GM18867 (cell line): ENCODE data around the gene ACVR1.
"Not testable (repeated sequence)": the region's sequence is repeated elsewhere in the genome, so short reads cannot be mapped to it uniquely, and the experiment has no call there.

ENCODE experiments used
- ATAC-seq: cut with Tn5 transposase; IDR thresholded peaks from one replicate; pipeline ENCODE4 v1.9.1; 2021; ENCODE audit warnings: mild to moderate bottlenecking, moderate library complexity; ENCODE audit not compliant: unreplicated experiment

Gene ACVR1

GRCh38 chr2:157727693-157728092 lies 148.4 kb downstream of the ACVR1 start:
- no peak for ATAC-seq

GRCh38 chr2:157726946-157727345 lies 149.2 kb downstream of the ACVR1 start:
- ATAC-seq: no peak

- no peak for ATAC-seq
Observed at GRCh38 chr2:157725846-157726245, 150.3 kb downstream of the ACVR1 start.

GRCh38 chr2:157722580-157723234 lies 153.4 kb downstream of the ACVR1 start:
- ATAC-seq: no peak

GRCh38 chr2:157720504-157720903 lies 155.6 kb downstream of the ACVR1 start:
- no peak for ATAC-seq

- ATAC-seq: not testable (repeated sequence)
Observed at GRCh38 chr2:157704653-157705052, 171.5 kb downstream of the ACVR1 start.

GRCh38 chr2:157704148-157704547 lies 172.0 kb downstream of the ACVR1 start:
- ATAC-seq: not testable (repeated sequence)

GRCh38 chr2:157699806-157700205 lies 176.3 kb downstream of the ACVR1 start:
- ATAC-seq: no peak

GRCh38 chr2:157699009-157699408 lies 177.1 kb downstream of the ACVR1 start:
- no peak for ATAC-seq

- no peak for ATAC-seq
Observed at GRCh38 chr2:157698430-157698829, 177.7 kb downstream of the ACVR1 start.

GRCh38 chr2:157696036-157696435 lies 180.1 kb downstream of the ACVR1 start:
- no peak for ATAC-seq

- no peak for ATAC-seq
Observed at GRCh38 chr2:157692768-157693167, 183.4 kb downstream of the ACVR1 start.

- no peak for ATAC-seq
Observed at GRCh38 chr2:157691695-157692094, 184.4 kb downstream of the ACVR1 start.

- no peak for ATAC-seq
Observed at GRCh38 chr2:157691131-157691530, 185.0 kb downstream of the ACVR1 start.
